T-cell (primary cell): Measurements from ENCODE around the gene EDNRA. TPM values are rescaled to one million over a fixed set of nuclear protein-coding genes. Genes with fewer than 3 reads are reported as not detected.

Experiments
- ATAC-seq, 4 experiments: fragments of 200-7000 bp in 3 of 4; fragments of 150-1000 bp in 1 of 4; cut with Tn5 transposase; replicated peaks in 1 of 4; 1 replicate in 3 of 4; 2 replicates in 1 of 4; pipeline ENCODE4 v1.10.0; 2021; ENCODE audit warnings: moderate library complexity in 3 of 4, mild to moderate bottlenecking in 2 of 4, moderate number of reproducible peaks in 1 of 4
- CTCF ChIA-PET, 2 donors: fragments of 300-600 bp; sonication (Branson Sonifier 250); formaldehyde crosslinking; loops; one replicate each; lab custom pipeline; 2022; ENCODE audit warnings: antibody characterized with exemption in 2 of 2; lab: Charles Lee
- POLR2A ChIA-PET, 2 donors: fragments of 300-600 bp; sonication (Branson Sonifier 250); formaldehyde crosslinking; loops; one replicate each; lab custom pipeline; 2022; ENCODE audit warnings: antibody characterized with exemption in 2 of 2; lab: Charles Lee
- DNase-seq, 35 experiments: peaks; one replicate each; pipeline versions ENCODE4 v3.0.0 to v3.0.0-alpha.2; 2013 to 2023
- H3K27ac ChIP-seq: one replicate; pipeline ENCODE4 v1.5.1; 2013; ENCODE audit warnings: low read length
- H3K27me3 ChIP-seq, 2 experiments: replicated peaks in 1 of 2; 1 replicate in 1 of 2; 2 replicates in 1 of 2; pipeline versions ENCODE4 v1.6.1 to v1.7.0; 2013; ENCODE audit warnings: low read length in 1 of 2, mixed read lengths in 1 of 2; ENCODE audit not compliant: control insufficient read depth in 2 of 2, insufficient read depth in 2 of 2; ENCODE audit errors: extremely low read depth in 1 of 2
- H3K36me3 ChIP-seq, 2 donors: 1 replicate in 1 of 2; 2 replicates in 1 of 2; pipeline versions ENCODE4 v1.6.1 to v1.7.0; 2013; ENCODE audit warnings: low read length in 1 of 2; ENCODE audit not compliant: control insufficient read depth in 2 of 2, insufficient read depth in 1 of 2; ENCODE audit errors: extremely low read depth in 1 of 2
- H3K4me1 ChIP-seq, 2 experiments: 1 replicate in 1 of 2; 2 replicates in 1 of 2; pipeline versions ENCODE4 v1.6.1 to v1.7.0; 2013; ENCODE audit warnings: low read length in 2 of 2, mixed read lengths in 1 of 2; ENCODE audit not compliant: insufficient read depth in 2 of 2, control insufficient read depth in 1 of 2; ENCODE audit errors: extremely low read depth in 1 of 2
- H3K4me3 ChIP-seq, 2 donors: 1 replicate in 1 of 2; 2 replicates in 1 of 2; pipeline versions ENCODE4 v1.5.1 to v1.7.0; 2013; ENCODE audit warnings: mild to moderate bottlenecking in 2 of 2, low read length in 1 of 2, moderate library complexity in 1 of 2; ENCODE audit not compliant: control insufficient read depth in 1 of 2; ENCODE audit errors: extremely low read depth in 1 of 2
- H3K9me3 ChIP-seq: 2 replicates; pipeline ENCODE4 v1.7.0; 2013
- H3K27ac Mint-ChIP-seq, 2 donors: one replicate each; pipeline ENCODE4 v1.8.0; 2020 to 2021; ENCODE audit warnings: mild to moderate bottlenecking in 2 of 2, mixed read lengths in 2 of 2
- H3K27me3 Mint-ChIP-seq, 2 donors: one replicate each; pipeline ENCODE4 v1.8.0; 2021 to 2022; ENCODE audit warnings: mixed read lengths in 2 of 2
- H3K36me3 Mint-ChIP-seq: one replicate; pipeline ENCODE4 v1.8.0; 2021; ENCODE audit warnings: mixed read lengths
- H3K4me1 Mint-ChIP-seq, 3 donors: one replicate each; pipeline ENCODE4 v1.8.0; 2020 to 2022; ENCODE audit warnings: mixed read lengths in 3 of 3, mild to moderate bottlenecking in 1 of 3
- H3K4me3 Mint-ChIP-seq, 3 donors: one replicate each; pipeline ENCODE4 v1.8.0; 2020 to 2022; ENCODE audit warnings: mild to moderate bottlenecking in 3 of 3, mixed read lengths in 3 of 3, moderate library complexity in 3 of 3
- H3K9me3 Mint-ChIP-seq, 3 donors: one replicate each; pipeline ENCODE4 v1.8.0; 2020 to 2022; ENCODE audit warnings: mixed read lengths in 3 of 3
- WGBS: methylation state at CpG from one replicate; pipeline ENCODE4 v1.1.5; 2013; ENCODE audit warnings: missing lambda C conversion rate; ENCODE audit not compliant: insufficient coverage; 5-methylcytosine and 5-hydroxymethylcytosine counted together
- total RNA-seq, 35 experiments: library from RNA in 6 of 35; stranded (reverse) in 6 of 35; fragments of 120-200 nt in 1 of 35; gene quantifications; one replicate each; pipeline versions ENCODE4 v1.2.1 to v1.2.4 and lab custom pipeline; 2013 to 2026

EDNRA gene
- total RNA-seq, 5 donors from 2014 or later (not counting 1 experiment from before 2014, with no cell fraction given), result 0.06 to 0.29 TPM; not detected in 3

GRCh38 chr4:147461161-147461560 is 19.7 kb upstream of the EDNRA start:
- Histone ChIP-seq H3K4me1 (no peaks in the 10 kb centered on the region), H3K4me3 (no peak overlapping the region), H3K27me3 (no peaks in the 10 kb centered on the region), H3K9me3 (no peaks in the 10 kb centered on the region), H3K36me3 (no peaks in the 10 kb centered on the region), H3K27ac (no peak overlapping the region)
- ATAC-seq, result no peak
- WGBS, result no CpG with 5 or more reads among the region's 1 CpG
- no peak overlapping the region for H3K27ac Mint-ChIP-seq
- H3K27me3 Mint-ChIP-seq, result no peaks in the 10 kb centered on the region
- no peaks in the 10 kb centered on the region for H3K4me1 Mint-ChIP-seq
- no peak overlapping the region for H3K4me3 Mint-ChIP-seq
- peaks cover 0 to 9% (median 8%) of the 10 kb centered on the region in 3 donors for H3K9me3 Mint-ChIP-seq
- no peak for DNase-seq
- ChIA-PET POLR2A (no interaction called here), CTCF (no interaction called here)
- no peaks in the 10 kb centered on the region for H3K36me3 Mint-ChIP-seq

GRCh38 chr4:147463065-147463464 is 17.8 kb upstream of the EDNRA start:
- no CpG with 5 or more reads among the region's 4 CpGs for WGBS
- H3K4me3 ChIP-seq, result no peak overlapping the region
- ATAC-seq (no peak), DNase-seq (no peak)
- Mint-ChIP-seq H3K4me1 (no peaks in the 10 kb centered on the region), H3K36me3 (no peaks in the 10 kb centered on the region), H3K4me3 (no peak overlapping the region), H3K27ac (no peak overlapping the region), H3K27me3 (no peaks in the 10 kb centered on the region), H3K9me3 (peaks cover 0 to 9% (median 8%) of the 10 kb centered on the region in 3 donors)
- H3K4me1 ChIP-seq, result no peaks in the 10 kb centered on the region
- no peaks in the 10 kb centered on the region for H3K36me3 ChIP-seq
- ChIA-PET POLR2A (no interaction called here), CTCF (no interaction called here)
- no peaks in the 10 kb centered on the region for H3K9me3 ChIP-seq
- no peaks in the 10 kb centered on the region for H3K27me3 ChIP-seq
- no peak overlapping the region for H3K27ac ChIP-seq

GRCh38 chr4:147465461-147465860 is 15.4 kb upstream of the EDNRA start:
- H3K9me3 Mint-ChIP-seq, result peaks cover 2 to 9% (median 8%) of the 10 kb centered on the region in 3 donors
- H3K4me1 Mint-ChIP-seq, result no peaks in the 10 kb centered on the region
- Histone ChIP-seq H3K27me3 (no peaks in the 10 kb centered on the region), H3K9me3 (no peaks in the 10 kb centered on the region), H3K36me3 (no peaks in the 10 kb centered on the region), H3K27ac (no peak overlapping the region), H3K4me1 (no peaks in the 10 kb centered on the region), H3K4me3 (no peak overlapping the region)
- H3K27me3 Mint-ChIP-seq, result no peaks in the 10 kb centered on the region
- no peak for ATAC-seq
- ChIA-PET POLR2A (no interaction called here), CTCF (no interaction called here)
- H3K36me3 Mint-ChIP-seq, result no peaks in the 10 kb centered on the region
- 82% methylated on average over 2 of the region's 2 CpGs for WGBS
- H3K27ac Mint-ChIP-seq, result no peak overlapping the region
- no peak for DNase-seq
- H3K4me3 Mint-ChIP-seq, result no peak overlapping the region

- no peak overlapping the region for H3K27ac ChIP-seq
- no peak overlapping the region for H3K27ac Mint-ChIP-seq
- DNase-seq, result no peak
- H3K4me3 ChIP-seq, result no peak overlapping the region
- ChIA-PET CTCF (no interaction called here), POLR2A (no interaction called here)
- H3K4me3 Mint-ChIP-seq, result no peak overlapping the region
- peaks cover 2 to 23% of the 10 kb centered on the region in 2 experiments for H3K27me3 ChIP-seq
- peaks cover 0 to 3% (median 0%) of the 10 kb centered on the region in 3 donors for H3K9me3 Mint-ChIP-seq
- no peaks in the 10 kb centered on the region for H3K4me1 ChIP-seq
- H3K27me3 Mint-ChIP-seq, result peaks cover 27 to 28% of the 10 kb centered on the region in 2 donors
- H3K4me1 Mint-ChIP-seq, result peaks cover 0 to 6% (median 5%) of the 10 kb centered on the region in 3 donors
- H3K9me3 ChIP-seq, result no peaks in the 10 kb centered on the region
- ATAC-seq, result no peak
- H3K36me3 ChIP-seq, result no peaks in the 10 kb centered on the region
- no peaks in the 10 kb centered on the region for H3K36me3 Mint-ChIP-seq
Measured at GRCh38 chr4:147477439-147477838, 3.5 kb upstream of the EDNRA start.

GRCh38 chr4:147479376-147479775 is 1.5 kb upstream of the EDNRA start:
- Mint-ChIP-seq H3K27ac (no peak overlapping the region), H3K4me1 (peaks cover 0 to 6% (median 5%) of the 10 kb centered on the region in 3 donors), H3K36me3 (no peaks in the 10 kb centered on the region), H3K9me3 (peaks cover 0 to under 1% (median 0%) of the 10 kb centered on the region in 3 donors), H3K4me3 (no peak overlapping the region), H3K27me3 (peaks cover 26 to 33% of the 10 kb centered on the region in 2 donors)
- WGBS, result no CpG with 5 or more reads among the region's 2 CpGs
- no peak overlapping the region for H3K27ac ChIP-seq
- ChIA-PET POLR2A (no interaction called here), CTCF (no interaction called here)
- DNase-seq, result no peak
- no peak for ATAC-seq
- no peaks in the 10 kb centered on the region for H3K36me3 ChIP-seq
- no peaks in the 10 kb centered on the region for H3K9me3 ChIP-seq
- no peak overlapping the region for H3K4me3 ChIP-seq
- H3K27me3 ChIP-seq, result peaks cover 2 to 27% of the 10 kb centered on the region in 2 experiments
- H3K4me1 ChIP-seq, result no peaks in the 10 kb centered on the region

GRCh38 chr4:147479786-147480185 is 1.1 kb upstream of the EDNRA start:
- Histone ChIP-seq H3K9me3 (no peaks in the 10 kb centered on the region), H3K27me3 (peaks cover 2 to 27% of the 10 kb centered on the region in 2 experiments), H3K4me3 (no peak overlapping the region), H3K4me1 (no peaks in the 10 kb centered on the region), H3K27ac (no peak overlapping the region), H3K36me3 (no peaks in the 10 kb centered on the region)
- Mint-ChIP-seq H3K27me3 (peaks cover 25 to 33% of the 10 kb centered on the region in 2 donors), H3K9me3 (no peaks in the 10 kb centered on the region), H3K27ac (no peak overlapping the region), H3K4me3 (no peak overlapping the region), H3K36me3 (no peaks in the 10 kb centered on the region), H3K4me1 (peaks cover 0 to 6% (median 5%) of the 10 kb centered on the region in 3 donors)
- WGBS, result 69% methylated on average over 2 of the region's 5 CpGs
- DNase-seq, result no peak
- POLR2A ChIA-PET, result interaction anchor here in 1 of 2 donors (0.5 kb wide), 1 partner anchor 12 kb away, joined by 5 read pairs; no protein-coding TSS in a partner anchor
- CTCF ChIA-PET, result no interaction called here
- no peak for ATAC-seq

- ATAC-seq, result no peak
- no peak for DNase-seq
- H3K27ac Mint-ChIP-seq, result no peak overlapping the region
- H3K4me1 ChIP-seq, result no peaks in the 10 kb centered on the region
- H3K9me3 ChIP-seq, result no peaks in the 10 kb centered on the region
- H3K27me3 ChIP-seq, result peaks cover 2 to 27% of the 10 kb centered on the region in 2 experiments
- WGBS, result 79% methylated on average over 8 of the region's 11 CpGs
- H3K27me3 Mint-ChIP-seq, result peaks cover 22 to 33% of the 10 kb centered on the region in 2 donors
- H3K9me3 Mint-ChIP-seq, result no peaks in the 10 kb centered on the region
- H3K36me3 ChIP-seq, result no peaks in the 10 kb centered on the region
- peaks cover 0 to 6% (median 5%) of the 10 kb centered on the region in 3 donors for H3K4me1 Mint-ChIP-seq
- ChIA-PET POLR2A (interaction anchor here in 1 of 2 donors (0.5 kb wide), 1 partner anchor 12 kb away, joined by 5 read pairs; no protein-coding TSS in a partner anchor), CTCF (no interaction called here)
- no peak overlapping the region for H3K4me3 ChIP-seq
- no peaks in the 10 kb centered on the region for H3K36me3 Mint-ChIP-seq
- no peak overlapping the region for H3K27ac ChIP-seq
- peak overlapping the region in 1 of 3 donors; percentile 21 for H3K4me3 Mint-ChIP-seq
Measured at GRCh38 chr4:147480502-147480890, 401 bp upstream of the EDNRA start.
